A673 (cell line): ENCODE results near the gene ULK1.

Source experiments
- CTCF ChIP-seq: fragments of 300-800, 200-600 bp; sonication (generic); conservative IDR thresholded peaks from 2 replicates; pipeline ENCODE4 v1.5.1; 2017; ENCODE audit warnings: low read depth, mild to moderate bottlenecking, antibody characterized with exemption, low read length, moderate library complexity, mixed read lengths
- EZH2 ChIP-seq: fragments of 200-600 bp; sonication (generic); IDR thresholded peaks from 2 replicates; pipeline ENCODE4 v1.6.1; 2017; ENCODE audit warnings: borderline replicate concordance, low read depth, mild to moderate bottlenecking, mixed read lengths, antibody characterized with exemption, low read length; ENCODE audit not compliant: poor library complexity, severe bottlenecking

- TF ChIP-seq CTCF, result no peak
- no peak for TF ChIP-seq EZH2
Observed at GRCh38 chr12:131851741-131852550, 42.5 kb upstream of the ULK1 start.
